Pons (tissue), 1 donor: ENCODE data around the gene AGAP1.

Source experiments
- DNase-seq: peaks from one replicate; pipeline ENCODE4 v3.0.0-alpha.2; 2016; ENCODE audit warnings: low spot score

The AGAP1 gene

GRCh38 chr2:235609321-235609720 lies 115.5 kb downstream of the AGAP1 start:
- no peak for DNase-seq

- DNase-seq: no peak
These were observed 115.9 kb downstream of the AGAP1 start for GRCh38 chr2:235609746-235610145.

- DNase-seq: no peak
These were observed 116.9 kb downstream of the AGAP1 start for GRCh38 chr2:235610696-235611257.

GRCh38 chr2:235611349-235611748 lies 117.5 kb downstream of the AGAP1 start:
- no peak for DNase-seq

- DNase-seq: no peak
These were observed 117.9 kb downstream of the AGAP1 start for GRCh38 chr2:235611756-235612155.

GRCh38 chr2:235612181-235612950 lies 118.5 kb downstream of the AGAP1 start:
- DNase-seq: no peak

- no peak for DNase-seq
These were observed 119.8 kb downstream of the AGAP1 start for GRCh38 chr2:235613649-235614048.

- peak; percentile 65 for DNase-seq
These were observed 120.5 kb downstream of the AGAP1 start for GRCh38 chr2:235614176-235614860.

GRCh38 chr2:235614900-235615712 lies 121.3 kb downstream of the AGAP1 start:
- peak; percentile 99 for DNase-seq

GRCh38 chr2:235616885-235617284 lies 123.0 kb downstream of the AGAP1 start:
- no peak for DNase-seq

GRCh38 chr2:235618039-235618438 lies 124.2 kb downstream of the AGAP1 start:
- no peak for DNase-seq

GRCh38 chr2:235619544-235619943 lies 125.7 kb downstream of the AGAP1 start:
- DNase-seq: no peak

- DNase-seq: no peak
These were observed 127.9 kb downstream of the AGAP1 start for GRCh38 chr2:235621736-235622135.

- DNase-seq: no peak
These were observed 129.3 kb downstream of the AGAP1 start for GRCh38 chr2:235623111-235623510.

GRCh38 chr2:235623752-235624151 lies 129.9 kb downstream of the AGAP1 start:
- no peak for DNase-seq

GRCh38 chr2:235626658-235627057 lies 132.8 kb downstream of the AGAP1 start:
- no peak for DNase-seq

- DNase-seq: no peak
These were observed 133.8 kb downstream of the AGAP1 start for GRCh38 chr2:235627682-235628081.

GRCh38 chr2:235630718-235631296 lies 137.0 kb downstream of the AGAP1 start:
- DNase-seq: no peak

- DNase-seq: peak; percentile 53
These were observed 140.8 kb downstream of the AGAP1 start for GRCh38 chr2:235634435-235635158.

- no peak for DNase-seq
These were observed 142.7 kb downstream of the AGAP1 start for GRCh38 chr2:235636546-235636945.

GRCh38 chr2:235637896-235638295 lies 144.1 kb downstream of the AGAP1 start:
- DNase-seq: no peak
